HL-60/S4 treated with phorbol 12-myristate 13-acetate at 8.2 ng/mL for 4 days and 3 days (cell line): ENCODE measurements around the gene ESRRB.

Source experiments
- in situ Hi-C: fragments of 300-500 bp; cut with MboI; formaldehyde crosslinking; loops from 2 replicates; pipeline ENCODE4 v1.15.0; 2022; ENCODE audit warnings: low sequenced_read_pairs

ESRRB gene

DNA sequence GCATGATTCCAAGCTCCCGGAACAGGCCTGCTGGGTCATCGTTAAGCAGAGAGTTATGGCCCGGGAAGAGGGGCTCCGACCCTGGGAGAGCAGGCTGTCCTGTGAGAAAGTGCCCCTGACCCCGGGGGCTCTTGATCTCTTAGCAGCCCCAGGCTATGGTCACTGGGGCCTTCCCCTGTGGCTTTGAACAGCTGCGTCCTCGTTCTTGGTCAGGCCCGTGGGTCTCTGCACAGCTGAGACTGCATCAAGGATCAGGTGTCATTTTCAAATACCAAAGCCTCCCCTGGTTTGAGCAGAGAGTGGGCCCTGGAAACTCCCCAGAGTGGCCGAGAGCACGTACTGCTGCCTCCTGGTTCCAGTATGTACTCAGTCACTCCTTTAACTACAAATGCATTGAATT lies 114.8 kb downstream of the ESRRB start:
- in situ Hi-C loops = no loop called here

DNA sequence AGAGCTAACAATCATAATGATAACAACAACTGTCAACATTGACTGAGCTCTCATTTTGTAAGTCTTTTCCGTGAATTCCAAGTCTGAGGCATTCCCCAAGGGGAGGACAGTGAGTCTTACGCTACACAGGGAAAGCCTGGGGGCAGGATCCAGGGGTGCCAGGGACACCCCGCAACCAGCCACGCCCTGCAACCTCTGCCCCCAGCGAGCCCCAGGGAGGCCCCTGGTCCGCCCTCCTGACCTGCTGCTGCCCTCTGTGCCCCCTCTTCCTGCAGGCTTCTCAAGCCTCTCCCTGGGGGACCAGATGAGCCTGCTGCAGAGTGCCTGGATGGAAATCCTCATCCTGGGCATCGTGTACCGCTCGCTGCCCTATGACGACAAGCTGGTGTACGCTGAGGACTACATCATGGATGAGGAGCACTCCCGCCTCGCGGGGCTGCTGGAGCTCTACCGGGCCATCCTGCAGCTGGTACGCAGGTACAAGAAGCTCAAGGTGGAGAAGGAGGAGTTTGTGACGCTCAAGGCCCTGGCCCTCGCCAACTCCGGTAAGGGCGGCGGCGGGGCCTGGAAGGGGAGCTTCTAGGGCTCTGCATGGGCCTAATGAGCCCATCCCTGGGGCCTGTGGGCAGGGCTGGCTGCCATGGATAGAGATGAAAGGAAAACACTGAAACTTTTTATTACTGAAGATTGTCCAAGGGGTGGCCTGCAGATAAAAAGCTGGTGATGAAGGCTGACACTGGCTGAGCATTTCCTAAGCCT lies 115.4 kb downstream of the ESRRB start:
- in situ Hi-C loops = no loop called here

DNA sequence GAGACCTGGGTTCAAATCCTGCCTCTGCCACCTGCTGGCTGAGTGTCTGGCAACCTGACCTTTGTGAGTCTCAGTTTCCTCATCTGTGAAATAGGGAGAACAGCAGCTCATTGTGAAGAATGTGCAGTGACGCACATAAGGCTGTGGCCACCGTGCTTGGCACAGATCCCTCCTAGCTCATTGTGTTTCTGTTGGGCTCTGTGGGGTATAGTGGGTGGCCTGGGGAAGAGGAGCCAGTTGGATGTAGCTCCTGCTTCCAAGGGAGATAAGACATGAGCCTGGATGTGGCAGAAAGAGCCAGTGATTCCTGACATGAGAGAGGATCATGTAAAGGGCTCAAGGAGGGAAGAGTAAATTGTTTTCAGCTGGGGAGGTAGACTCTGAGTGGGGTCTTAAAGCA lies 120.0 kb downstream of the ESRRB start:
- in situ Hi-C loops = no loop called here

DNA sequence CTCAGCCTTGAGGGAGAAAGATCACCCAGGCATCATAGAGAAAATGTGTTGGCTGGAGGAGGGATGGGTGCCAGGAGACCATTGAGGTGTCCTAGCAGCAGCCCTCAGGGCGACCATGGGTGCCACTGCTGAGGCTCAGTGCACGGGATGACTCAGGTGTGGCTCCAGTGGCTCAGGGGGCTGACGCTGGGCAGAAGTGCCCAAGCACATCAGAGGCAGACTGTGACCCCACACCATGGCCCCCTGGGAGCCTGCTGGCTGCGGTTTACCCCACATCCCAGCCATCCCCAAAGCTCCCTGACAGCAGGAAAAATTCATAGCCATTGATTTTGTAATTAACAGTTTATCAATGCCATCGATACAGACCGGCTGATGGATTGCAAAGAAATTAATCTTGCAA lies 120.7 kb downstream of the ESRRB start:
- in situ Hi-C loops = no loop called here

DNA sequence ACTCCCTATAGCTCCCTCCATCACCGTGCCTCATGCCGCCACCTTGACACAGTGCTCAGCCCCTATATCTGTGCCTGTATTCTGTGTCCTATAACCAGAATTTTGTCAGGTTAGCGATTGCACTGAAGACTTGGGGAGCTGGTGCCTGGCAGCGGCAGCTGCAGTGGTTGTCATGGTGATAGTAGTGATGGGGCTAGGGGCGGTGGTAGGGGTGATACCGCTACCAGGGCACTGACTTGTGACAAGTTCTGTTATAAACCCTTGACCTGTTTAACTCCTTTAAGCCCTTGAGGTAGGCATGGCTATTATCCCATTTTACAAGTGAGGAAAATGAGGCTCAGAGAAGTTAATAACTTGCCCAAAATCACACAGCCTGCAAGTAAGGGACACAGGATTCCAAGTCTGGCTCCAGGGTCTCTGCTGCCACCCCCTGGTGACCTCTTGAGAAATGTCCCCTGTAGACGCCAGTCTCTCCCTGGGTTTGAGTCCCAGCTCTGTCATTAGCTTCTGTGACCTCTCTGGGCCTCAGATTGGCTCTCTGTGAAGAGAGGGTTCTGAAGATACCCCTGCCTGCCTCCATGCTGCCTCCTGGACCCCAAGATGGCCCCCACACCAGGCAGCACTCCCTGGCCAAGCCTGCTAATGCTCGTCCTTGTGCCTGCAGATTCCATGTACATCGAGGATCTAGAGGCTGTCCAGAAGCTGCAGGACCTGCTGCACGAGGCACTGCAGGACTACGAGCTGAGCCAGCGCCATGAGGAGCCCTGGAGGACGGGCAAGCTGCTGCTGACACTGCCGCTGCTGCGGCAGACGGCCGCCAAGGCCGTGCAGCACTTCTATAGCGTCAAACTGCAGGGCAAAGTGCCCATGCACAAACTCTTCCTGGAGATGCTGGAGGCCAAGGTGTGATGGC lies 121.9 kb downstream of the ESRRB start:
- in situ Hi-C loops = no loop called here

DNA sequence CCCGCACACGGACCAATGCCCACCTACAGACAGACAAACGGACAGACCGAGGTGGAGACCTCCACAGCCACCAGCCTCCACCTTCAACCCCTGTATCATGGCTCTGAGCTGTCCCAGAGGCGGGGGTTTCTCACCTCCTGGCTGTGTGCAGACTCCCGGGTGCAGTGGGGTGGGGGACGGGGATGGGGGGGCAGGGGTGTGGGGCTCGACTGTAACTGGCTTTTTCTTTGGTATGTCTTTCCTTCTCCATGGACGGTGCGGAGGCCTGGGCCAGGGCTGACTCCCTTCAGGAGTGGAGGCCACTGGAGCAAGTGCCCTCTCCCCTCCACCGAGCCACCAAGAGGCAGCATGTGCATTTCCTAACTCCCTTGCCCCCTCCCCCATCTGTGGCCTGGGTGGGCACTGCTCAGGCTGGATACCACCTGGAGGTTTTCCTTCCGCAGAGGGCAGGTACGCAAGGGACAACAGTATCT lies 122.6 kb downstream of the ESRRB start:
- in situ Hi-C loops = no loop called here

DNA sequence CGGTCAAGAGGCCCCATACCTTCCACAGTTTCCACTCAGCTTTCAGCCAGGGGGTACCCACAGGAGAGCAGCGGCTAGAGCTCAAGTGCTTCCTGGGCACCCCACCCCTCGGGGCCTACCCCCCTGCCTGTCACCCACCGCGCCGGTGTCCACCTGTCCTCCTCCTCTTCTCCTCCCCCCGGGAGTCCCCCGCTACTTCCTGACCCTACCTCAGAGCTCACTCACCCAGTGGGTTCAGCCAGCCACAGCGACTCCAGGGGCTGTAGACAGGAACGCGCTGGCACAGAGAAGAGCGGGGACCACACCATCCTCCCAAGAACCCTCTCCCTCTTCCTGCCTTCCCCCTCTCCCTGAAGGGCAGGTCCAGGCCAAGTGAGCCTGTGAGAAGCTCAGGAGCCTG lies 123.0 kb downstream of the ESRRB start:
- in situ Hi-C loops = no loop called here

DNA sequence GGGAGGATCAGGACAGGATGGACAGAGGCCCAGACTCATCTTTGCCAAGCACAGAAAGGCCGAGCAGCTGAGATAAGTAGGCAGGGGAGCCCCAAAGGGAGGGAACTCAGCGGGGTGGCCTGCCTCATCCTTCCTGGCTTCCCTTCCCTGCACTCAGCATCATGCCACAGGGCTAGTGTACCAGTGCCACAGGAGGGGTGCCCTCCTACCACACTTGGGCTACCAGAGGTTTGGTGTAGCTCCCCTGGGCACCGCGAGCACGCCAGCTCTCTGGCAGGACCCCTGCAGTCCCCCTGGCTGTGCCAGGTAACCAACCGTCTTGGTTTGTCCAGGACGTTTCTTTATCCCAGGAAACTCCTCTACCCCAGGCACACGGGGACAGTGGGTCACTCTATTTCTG lies 123.5 kb downstream of the ESRRB start:
- in situ Hi-C loops = no loop called here

DNA sequence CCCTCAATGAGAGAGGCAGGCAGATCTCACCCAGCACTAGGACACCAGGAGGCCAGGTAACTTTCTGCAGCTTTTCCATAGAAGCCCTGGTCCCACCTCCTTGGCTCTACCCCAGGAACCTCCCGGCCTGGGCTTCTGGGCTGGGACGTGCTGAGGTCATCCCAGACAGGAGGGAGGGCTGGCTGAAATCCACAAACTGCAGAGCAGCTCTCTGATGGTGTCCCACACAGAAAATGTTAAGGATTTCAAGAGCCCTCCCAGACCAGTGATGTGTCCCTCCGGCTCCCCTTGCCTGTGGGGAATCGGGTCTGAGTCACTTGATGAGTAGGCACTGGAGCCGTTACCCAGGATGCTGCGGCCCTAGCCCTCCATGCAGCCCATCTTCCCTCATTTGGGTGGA lies 124.1 kb downstream of the ESRRB start:
- in situ Hi-C loops = no loop called here

DNA sequence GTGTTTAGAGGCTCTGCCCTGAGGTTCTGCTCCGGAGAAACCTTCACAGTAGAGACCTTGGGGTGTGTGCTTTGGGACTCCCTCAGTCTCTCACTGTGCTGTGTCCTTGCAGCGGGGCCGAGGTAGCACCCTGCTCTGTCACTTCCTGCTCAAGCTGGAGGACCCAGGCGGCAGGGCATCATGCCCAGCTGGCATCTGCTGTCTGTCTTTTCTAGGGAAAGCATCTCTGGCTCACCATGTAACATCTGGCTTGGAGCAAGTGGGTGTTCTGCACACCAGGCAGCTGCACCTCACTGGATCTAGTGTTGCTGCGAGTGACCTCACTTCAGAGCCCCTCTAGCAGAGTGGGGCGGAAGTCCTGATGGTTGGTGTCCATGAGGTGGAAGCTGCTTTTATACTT lies 124.5 kb downstream of the ESRRB start:
- in situ Hi-C loops = no loop called here

DNA sequence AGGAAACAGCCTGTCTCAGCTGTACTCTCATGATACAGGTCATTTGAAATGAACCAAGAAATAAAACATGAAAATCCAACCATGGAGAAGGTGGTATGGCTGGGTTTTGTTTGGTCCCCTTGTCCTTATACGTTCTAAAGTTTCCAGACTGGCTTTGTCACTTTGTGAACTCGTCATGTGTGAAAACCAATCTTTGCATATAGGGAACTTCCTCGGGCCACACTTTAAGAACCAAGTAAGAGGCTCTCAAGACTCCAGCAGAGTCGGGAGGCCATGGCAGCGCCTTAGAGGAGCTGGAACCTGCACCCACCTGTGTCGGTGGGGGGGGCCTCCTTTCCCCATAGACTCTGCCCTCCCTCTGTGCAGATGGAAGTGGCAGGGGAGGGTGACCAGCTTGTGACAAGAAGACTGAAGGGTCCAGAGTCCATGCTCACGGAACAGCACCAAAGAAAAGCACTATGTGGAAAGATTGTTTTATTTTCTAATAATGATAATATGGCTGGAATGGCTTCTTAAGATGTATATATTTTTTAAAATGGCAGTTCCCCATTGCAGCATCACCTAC lies 125.3 kb downstream of the ESRRB start:
- in situ Hi-C loops = no loop called here

DNA sequence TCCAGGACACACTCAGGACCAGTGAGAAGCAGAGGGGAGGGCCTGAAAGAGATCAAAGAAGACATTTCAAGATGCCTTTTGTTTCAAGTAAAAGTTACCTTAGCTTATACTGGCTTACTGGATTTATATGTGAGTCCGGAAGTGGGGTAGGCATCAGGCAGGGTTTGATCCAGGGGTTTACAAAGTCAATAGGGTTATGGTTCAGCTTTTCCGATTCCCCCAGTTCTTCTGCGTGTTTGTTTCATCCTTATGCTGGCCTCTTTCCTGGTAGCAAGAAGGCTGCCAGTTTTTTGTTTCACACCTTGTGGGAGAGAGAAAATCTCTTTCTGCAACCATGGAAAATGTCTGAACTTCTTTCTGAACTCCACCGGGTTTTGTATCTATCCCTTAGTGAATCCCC lies 126.3 kb downstream of the ESRRB start:
- in situ Hi-C loops = no loop called here

DNA sequence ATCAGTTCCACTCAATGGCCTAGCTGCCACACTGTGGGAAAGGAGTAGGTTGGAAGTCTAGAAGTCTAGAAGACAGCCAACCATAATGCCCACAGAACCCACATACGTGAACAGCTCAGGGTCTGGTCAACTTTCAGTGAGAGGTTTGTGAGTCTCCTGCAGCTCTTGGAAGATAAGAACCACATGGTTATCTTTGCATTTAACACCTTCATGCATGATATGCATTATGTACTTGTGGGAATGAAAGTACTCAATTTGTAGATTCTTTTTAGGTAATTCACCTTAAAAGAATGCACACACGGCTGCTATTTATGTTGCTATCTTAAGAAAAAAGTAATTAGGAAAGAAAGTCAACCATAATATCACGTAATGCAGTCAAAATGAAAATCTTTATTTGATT lies 126.7 kb downstream of the ESRRB start:
- in situ Hi-C loops = no loop called here

DNA sequence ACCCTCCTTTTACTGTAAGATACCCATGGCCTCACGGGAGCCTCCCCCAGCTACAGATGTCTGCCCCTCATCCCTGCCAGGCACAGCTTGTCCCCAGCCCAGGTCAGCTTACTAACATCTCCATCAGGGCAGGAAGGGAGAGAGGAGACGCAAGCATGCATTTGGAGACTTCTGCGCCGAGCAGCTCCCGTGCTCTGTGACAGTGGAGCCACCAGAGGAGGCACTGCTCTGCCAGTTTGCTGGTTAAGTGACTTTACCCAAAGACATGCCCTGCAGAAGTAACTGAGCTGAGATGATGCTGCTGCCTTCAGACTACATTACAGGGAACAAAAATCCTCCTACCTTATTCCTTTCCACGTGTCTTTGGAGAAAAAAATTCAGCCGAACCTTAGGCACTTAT lies 133.4 kb downstream of the ESRRB start:
- in situ Hi-C loops = no loop called here

DNA sequence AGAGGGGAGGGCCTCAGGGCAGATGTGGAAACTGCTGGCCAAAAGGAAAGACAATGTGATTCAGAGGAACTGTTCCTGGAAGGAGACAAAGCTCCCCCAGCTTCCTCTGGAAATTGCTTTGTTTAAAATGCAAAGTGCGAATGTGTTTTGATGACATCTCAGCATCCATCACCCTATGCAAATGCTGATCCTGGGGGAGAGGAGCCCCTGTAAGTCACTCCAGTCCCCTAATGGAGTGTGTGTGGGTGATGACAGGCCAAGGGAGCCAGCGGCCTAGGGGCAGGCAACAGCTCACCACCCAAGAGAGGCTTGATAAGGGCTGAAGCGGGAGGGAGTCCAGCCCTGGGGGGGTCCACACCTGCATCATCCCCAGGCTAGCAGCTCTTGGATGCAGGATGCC lies 134.2 kb downstream of the ESRRB start:
- in situ Hi-C loops = no loop called here

DNA sequence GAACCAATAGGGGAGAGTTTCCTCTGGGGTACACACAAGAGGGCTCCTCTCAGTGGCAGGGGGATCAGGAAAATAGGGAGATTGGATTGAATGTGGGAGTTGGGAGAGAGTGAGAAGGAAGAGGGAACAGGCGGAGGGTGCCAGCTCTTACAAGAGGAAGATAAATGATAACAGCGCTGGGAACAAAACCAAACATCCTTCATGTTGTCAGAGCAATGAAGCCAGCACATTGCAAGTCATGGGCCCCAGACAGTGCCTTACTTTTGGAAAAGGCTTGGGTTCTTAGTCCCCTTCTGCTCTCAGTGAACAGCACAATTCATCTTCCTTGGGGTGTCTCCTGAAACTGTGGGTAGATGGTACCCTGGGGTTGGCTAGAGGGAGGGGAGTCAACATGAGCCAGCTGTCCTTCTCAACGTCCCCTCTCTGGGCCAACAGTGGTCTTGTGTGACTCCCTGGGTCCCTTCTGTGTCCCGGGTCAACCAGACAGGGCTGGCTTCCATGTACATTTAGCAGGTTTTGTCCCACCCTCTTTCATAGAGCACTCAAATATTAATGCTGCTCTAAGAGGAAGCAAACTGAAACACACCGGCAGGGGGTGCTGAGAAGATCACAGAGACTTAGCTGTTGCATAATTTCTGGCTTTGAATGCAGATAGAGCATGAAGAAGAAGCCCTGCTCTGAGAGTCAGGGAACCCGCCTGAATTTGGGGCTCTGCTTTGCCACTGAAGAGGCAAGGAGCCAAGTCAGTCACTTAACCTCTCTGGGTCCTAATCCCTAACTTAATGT lies 138.5 kb downstream of the ESRRB start:
- in situ Hi-C loops = no loop called here

DNA sequence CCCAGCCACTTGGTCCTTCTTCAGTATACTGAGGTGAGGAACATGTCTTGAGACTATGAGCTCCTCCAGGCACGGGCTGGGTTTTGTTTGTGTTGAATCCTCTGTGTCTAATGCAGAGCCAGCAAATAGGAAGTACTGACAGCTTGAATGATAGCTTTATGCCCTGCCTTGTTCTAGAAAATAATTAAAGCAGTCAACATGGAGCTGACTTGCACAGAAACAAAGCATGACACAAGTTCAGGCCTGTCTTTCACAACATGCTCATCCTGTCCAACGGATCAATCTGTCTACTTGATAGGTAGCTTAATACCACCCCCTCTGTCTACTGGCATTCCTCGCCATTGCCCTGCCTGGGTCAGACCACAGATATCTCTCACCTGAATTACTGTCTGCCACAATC lies 140.9 kb downstream of the ESRRB start:
- in situ Hi-C loops = no loop called here

DNA sequence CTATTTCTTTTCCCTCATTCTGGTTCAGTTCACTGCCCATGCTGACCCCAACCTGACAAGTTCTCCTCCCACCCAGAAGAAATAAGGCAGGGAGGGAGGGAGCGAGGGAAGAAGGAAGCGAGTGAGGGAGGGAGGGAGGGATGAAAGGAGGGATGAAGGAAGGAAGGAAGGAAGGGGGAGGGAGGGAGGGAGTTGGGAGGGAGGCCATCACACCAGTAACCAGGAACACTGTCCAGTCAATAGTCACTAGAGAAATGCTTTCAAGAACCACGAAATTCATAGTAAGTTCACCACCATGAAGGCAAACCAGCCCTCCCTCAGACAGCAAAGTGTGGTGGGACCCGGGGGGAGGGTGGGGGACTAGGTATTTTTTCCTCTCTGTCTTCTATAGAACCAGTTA lies 142.4 kb downstream of the ESRRB start:
- in situ Hi-C loops = no loop called here

DNA sequence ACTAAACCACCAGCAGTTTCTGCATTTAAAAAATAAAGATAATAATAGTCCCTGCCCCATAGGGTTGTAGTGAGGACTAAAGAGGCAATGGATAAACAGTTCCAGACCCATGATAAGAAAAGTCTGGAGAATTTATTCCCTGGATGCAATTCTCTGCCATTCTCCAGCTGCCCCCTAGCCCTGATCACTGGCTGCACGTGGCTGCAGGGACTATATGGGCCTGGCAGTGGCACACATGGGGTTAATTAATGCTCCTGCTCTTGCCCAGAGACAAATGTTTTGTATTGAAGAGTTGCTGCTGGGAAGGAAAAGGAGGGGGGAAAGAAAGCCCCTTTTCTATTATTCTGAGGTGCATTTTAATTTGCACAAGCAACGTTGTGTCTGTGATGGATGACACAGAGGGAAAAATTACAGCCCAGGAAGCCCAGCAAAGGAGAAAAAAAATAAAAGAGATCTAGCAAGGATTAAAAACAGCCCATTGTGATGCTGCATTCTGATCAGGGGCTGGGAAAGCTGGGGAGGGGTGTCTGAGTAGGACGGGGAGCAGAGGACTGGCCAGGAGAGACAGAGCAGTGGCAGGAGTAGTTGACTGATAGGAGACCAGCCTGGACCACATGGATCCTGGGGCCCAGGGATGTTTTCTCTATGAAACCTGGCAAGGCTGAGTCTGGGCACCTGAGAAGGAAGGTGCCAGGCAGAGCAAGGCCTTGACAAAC lies 149.3 kb downstream of the ESRRB start:
- in situ Hi-C loops = no loop called here

DNA sequence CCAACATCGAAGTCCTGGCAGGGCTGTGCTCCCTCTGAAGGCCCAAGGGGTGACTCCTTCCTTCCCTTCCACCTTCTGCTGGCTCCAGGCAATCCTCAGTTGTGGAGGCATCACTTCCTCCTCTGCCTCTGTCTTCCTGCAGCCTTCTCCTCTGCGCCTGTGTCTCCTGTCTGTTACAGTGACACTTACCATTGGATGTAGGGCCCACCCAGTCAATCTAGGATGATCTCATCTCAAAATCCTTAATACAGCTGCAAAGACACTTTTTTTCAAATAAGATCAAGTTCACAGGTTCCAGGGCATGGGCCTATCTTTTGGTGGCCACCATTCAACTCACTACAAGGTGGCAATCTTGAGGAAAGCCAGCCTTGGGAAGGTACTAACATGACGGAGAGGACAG lies 155.1 kb downstream of the ESRRB start:
- in situ Hi-C loops = no loop called here
